GM19239 (cell line): ENCODE measurements around the gene SMPD1.
A peak's percentile ranks its signal among the peaks of the same experiment; 100 is the strongest.
"Not testable (repeated sequence)": the region's sequence is repeated elsewhere in the genome, so short reads cannot be mapped to it uniquely, and the experiment has no call there.

Experiments used
- DNase-seq: peaks from one replicate; pipeline ENCODE4 v3.0.0; 2011; ENCODE audit warnings: low spot score; ENCODE audit not compliant: insufficient read length
- FAIRE-seq: peaks from 2 replicates; lab custom pipeline; 2011; peaks lifted over from hg19 to GRCh38; lab: Jason Lieb, UNC

Gene SMPD1

GRCh38 chr11:6387811-6388599 lies 2.3 kb upstream of the SMPD1 start:
- DNase-seq (no peak), FAIRE-seq (no peak)

- FAIRE-seq, result no peak
- no peak for DNase-seq
Measured at GRCh38 chr11:6388748-6389147, 1.5 kb upstream of the SMPD1 start.

GRCh38 chr11:6390718-6391469 lies 620 bp downstream of the SMPD1 start:
- FAIRE-seq, result no peak

GRCh38 chr11:6391537-6392134 lies 1.4 kb downstream of the SMPD1 start:
- FAIRE-seq (no peak), DNase-seq (no peak)

More at GRCh38 chr11:6390718-6391469, 620 bp downstream of the SMPD1 start:
- no peak for DNase-seq

GRCh38 chr11:6392251-6392650 lies 2.0 kb downstream of the SMPD1 start:
- not testable (repeated sequence) for DNase-seq, FAIRE-seq

- FAIRE-seq, result no peak
- DNase-seq, result no peak
Measured at GRCh38 chr11:6393989-6394670, 3.9 kb downstream of the SMPD1 start.

GRCh38 chr11:6395470-6396060 lies 5.3 kb downstream of the SMPD1 start:
- DNase-seq, result no peak
- no peak for FAIRE-seq

- DNase-seq (no peak), FAIRE-seq (no peak)
Measured at GRCh38 chr11:6397156-6397555, 6.9 kb downstream of the SMPD1 start.

- no peak for DNase-seq
- no peak for FAIRE-seq
Measured at GRCh38 chr11:6397636-6398035, 7.4 kb downstream of the SMPD1 start.

GRCh38 chr11:6400431-6401345 lies 10.4 kb downstream of the SMPD1 start:
- no peak for DNase-seq
- FAIRE-seq, result no peak

- DNase-seq (no peak), FAIRE-seq (no peak)
Measured at GRCh38 chr11:6401464-6401863, 11.2 kb downstream of the SMPD1 start.

GRCh38 chr11:6402061-6402470 lies 11.8 kb downstream of the SMPD1 start:
- FAIRE-seq, result no peak

GRCh38 chr11:6402561-6402981 lies 12.3 kb downstream of the SMPD1 start:
- FAIRE-seq (peak; percentile 91), DNase-seq (peak; percentile 77)

More at GRCh38 chr11:6402061-6402470, 11.8 kb downstream of the SMPD1 start:
- no peak for DNase-seq

- FAIRE-seq, result no peak
Measured at GRCh38 chr11:6403539-6403938, 13.3 kb downstream of the SMPD1 start.

GRCh38 chr11:6404342-6405051 lies 14.2 kb downstream of the SMPD1 start:
- FAIRE-seq (no peak), DNase-seq (no peak)

More at GRCh38 chr11:6403539-6403938, 13.3 kb downstream of the SMPD1 start:
- no peak for DNase-seq

GRCh38 chr11:6405052-6405667 lies 14.9 kb downstream of the SMPD1 start:
- DNase-seq, result no peak
- FAIRE-seq, result no peak

- no peak for FAIRE-seq
- DNase-seq, result no peak
Measured at GRCh38 chr11:6405846-6406245, 15.6 kb downstream of the SMPD1 start.

- no peak for FAIRE-seq
- no peak for DNase-seq
Measured at GRCh38 chr11:6406370-6406769, 16.1 kb downstream of the SMPD1 start.
